ENCODE measurements around the gene PTPRB.

DNA sequence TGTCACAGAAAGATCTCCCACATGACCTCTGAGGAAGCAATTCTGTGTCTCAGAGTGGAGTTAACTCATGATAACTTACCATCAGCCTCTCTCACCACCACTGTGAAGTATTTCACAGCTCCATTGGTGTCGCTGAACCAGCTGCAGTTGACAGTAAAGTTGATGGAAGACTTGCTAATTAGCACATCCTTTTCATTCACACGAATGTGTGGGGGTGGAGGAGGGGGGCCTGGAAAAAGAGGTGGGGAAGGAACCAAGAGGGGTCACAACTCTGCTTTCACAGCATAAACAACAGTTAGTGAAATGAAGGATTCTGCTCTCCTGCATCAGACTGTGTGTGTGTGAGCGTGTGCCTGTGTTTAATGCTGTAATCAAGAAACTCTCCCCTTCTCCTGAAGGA lies 82.1 kb downstream of the PTPRB start:
- TF ChIP-seq, protein P1, sequence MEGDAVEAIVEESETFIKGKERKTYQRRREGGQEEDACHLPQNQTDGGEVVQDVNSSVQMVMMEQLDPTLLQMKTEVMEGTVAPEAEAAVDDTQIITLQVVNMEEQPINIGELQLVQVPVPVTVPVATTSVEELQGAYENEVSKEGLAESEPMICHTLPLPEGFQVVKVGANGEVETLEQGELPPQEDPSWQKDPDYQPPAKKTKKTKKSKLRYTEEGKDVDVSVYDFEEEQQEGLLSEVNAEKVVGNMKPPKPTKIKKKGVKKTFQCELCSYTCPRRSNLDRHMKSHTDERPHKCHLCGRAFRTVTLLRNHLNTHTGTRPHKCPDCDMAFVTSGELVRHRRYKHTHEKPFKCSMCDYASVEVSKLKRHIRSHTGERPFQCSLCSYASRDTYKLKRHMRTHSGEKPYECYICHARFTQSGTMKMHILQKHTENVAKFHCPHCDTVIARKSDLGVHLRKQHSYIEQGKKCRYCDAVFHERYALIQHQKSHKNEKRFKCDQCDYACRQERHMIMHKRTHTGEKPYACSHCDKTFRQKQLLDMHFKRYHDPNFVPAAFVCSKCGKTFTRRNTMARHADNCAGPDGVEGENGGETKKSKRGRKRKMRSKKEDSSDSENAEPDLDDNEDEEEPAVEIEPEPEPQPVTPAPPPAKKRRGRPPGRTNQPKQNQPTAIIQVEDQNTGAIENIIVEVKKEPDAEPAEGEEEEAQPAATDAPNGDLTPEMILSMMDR (IDR thresholded peaks at IDR 0.05; ENCODE audit: insufficient read depth, low read length, poor library complexity, severe bottlenecking), result no peak
- no peak for TF ChIP-seq EZH2phosphoT487 (conservative IDR thresholded peaks at IDR 0.05; ENCODE audit: low read length)
